Measurements from ENCODE around the gene TIPARP.
"Not testable (repeated sequence)": the region's sequence is repeated elsewhere in the genome, so short reads cannot be mapped to it uniquely, and the experiment has no call there.

The TIPARP gene

DNA sequence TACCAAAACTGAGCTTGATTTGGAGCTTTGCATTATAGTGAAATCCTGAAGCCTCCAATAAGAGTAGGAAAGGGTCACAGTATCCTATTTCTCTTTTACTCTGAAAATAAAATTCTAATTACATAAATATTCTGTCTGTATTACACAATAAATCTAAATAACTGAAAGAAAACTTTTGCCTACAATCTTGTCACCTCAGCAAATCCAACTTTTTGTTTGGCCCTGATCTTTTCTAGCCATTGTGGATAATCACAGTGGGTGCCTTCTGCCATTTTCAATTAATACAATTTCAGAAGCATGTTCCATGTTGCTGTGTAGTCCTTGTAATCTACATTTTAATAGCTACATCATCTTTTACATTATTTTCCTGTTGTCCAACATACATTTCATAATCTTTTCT, 29.4 kb upstream of the TIPARP start:
- no peak for DNase-seq

DNA sequence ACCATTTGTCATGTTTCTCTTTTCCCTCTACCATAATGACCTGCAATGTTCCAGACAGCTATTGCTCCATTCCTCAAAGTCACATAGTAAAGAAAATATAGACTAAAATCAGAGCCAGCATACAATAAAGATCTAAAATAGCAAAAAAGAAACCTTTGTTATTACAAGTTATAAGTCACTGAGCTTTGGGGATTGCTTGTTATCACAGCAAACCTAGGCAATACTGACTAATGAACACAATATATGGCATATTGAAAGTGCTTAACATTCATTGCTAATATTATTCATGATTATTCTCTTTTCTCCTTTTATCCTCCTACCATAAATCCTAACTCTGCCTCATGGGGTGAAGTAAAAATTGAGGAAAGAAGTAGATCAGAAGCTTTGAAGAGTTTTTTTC, 27.4 kb upstream of the TIPARP start:
- intact Hi-C loops (cut with DNase I) = no loop called here
- no peak for DNase-seq

More for the DNA sequence above, 29.4 kb upstream of the TIPARP start:
- intact Hi-C loops (cut with DNase I) = no loop called here

DNA sequence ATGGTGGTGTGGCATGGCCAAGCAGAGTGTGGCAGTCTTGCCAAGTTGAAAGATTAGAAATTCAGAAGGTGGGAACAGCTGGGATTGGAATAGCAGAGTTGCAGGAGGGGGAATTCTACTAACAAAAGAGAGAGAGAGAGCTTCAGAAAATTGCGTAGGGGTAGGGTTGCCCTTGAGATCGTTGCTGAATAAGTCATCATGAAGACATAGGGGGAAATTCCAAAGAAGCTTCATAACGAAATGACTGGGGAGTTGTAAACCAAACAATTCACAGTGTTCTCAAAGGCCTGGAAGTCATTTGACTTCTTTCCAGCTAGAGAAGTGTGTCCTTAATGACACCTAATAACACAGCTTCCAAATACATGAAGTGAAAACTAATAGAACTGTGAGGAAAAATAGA, 26.3 kb upstream of the TIPARP start:
- intact Hi-C loops (cut with DNase I) = no loop called here
- DNase-seq = no peak

DNA sequence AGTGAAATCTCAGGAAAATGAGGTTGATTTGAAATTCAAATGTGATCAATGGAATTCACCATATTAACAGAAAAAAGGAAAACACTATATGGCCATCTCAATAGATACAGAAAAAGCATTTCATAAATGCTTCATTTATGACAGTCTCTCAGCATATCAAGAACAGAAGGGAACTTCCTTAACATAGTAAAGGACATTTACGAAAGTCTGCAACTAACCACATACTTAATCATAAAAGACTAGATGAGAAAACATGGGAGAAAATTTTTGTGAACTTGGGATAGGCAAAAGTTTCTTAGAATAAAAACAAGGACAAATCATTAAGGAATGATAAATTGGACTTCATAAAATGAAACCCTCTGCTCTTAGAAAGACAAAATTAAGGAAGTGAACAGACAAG, 24.7 kb upstream of the TIPARP start:
- no peak for DNase-seq
- intact Hi-C loops (cut with DNase I) = no loop called here

DNA sequence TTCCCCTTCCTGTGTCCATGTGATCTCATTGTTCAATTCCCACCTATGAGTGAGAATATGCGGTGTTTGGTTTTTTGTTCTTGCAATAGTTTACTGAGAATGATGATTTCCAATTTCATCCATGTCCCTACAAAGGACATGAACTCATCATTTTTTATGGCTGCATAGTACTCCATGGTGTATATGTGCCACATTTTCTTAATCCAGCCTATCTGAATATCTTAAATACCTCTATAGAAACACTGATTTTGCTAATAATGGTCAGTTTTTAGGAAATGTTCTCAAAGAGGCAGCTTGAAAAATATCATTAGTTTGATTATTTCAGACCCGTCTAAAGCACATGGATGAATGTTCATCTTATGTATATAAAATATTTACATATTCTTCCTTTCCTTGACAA, 21.7 kb upstream of the TIPARP start:
- DNase-seq; intact Hi-C loops (cut with DNase I): not testable (repeated sequence)

DNA sequence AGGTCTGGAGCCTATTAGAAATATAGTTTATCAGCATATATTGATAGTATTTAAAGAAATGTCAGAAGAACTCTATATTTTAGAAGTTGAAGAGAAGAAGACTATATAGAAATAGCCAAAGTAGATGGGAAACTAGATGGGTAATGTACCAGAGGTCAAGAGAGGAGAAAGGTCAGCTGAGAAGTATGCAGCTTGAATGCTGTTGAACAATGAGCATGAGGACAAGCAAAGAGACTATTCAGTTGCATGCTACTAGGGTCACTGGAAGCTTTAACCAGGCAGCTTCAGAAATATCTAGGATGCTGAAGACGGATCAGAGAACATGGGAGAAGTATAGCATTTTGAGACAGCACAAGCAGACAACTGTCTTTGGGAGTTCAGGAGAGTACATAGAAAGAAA, 19.6 kb upstream of the TIPARP start:
- no peak for DNase-seq
- intact Hi-C loops (cut with DNase I) = no loop called here

DNA sequence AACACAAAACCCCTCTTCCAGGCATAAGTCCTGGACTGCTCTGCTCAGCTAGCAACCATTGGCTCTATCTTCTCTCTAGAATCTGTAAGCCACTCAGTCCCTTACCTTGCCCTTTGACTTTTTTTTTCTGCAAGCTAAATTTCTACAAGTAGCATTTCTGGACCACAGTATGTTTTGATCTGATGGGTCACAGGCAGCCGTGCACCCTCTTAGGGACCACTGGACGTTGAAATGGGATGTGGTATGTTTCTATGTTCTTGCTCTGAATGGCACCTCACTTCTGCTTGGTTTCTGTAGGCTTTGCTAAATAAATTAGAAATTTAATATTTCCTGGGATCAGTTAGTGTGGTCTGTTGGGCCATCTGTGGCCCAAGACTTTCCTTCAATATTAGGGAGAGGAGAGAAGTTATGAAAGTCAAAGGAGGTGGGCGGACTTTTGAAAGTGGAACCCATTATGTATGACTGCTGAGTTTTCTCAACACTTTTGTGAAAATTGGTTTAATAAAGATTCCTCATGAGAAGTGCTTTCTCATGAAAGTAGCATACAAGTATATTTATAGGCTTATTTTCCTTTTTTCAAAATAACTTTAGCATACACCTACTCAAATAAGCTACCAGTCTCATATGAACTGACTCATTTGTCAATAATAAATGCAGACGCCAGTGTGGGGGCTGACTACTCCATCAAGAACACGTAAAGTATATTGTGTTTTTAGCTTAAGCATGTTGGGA, 18.4 kb upstream of the TIPARP start:
- intact Hi-C loops (cut with DNase I) = no loop called here
- no peak for DNase-seq

DNA sequence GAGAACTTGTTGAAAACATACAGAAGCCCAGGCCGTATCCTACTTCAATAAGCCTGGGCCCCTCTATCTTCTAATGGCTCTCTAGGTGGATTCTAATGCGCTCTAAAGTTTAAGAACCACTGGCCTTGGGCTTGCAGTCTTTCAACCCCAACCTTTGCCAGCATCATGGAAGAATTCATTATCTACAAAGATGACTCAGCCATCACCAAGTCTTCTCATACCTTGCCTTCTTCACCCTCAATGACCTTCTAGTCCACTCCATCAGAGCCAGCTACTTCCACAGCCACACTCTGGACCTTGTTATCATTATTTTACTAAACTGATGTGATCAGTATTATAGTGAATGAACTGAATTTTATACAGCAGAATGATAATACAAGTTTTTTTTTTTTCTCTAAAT, 16.9 kb upstream of the TIPARP start:
- intact Hi-C loops (cut with DNase I) = no loop called here
- no peak for DNase-seq

DNA sequence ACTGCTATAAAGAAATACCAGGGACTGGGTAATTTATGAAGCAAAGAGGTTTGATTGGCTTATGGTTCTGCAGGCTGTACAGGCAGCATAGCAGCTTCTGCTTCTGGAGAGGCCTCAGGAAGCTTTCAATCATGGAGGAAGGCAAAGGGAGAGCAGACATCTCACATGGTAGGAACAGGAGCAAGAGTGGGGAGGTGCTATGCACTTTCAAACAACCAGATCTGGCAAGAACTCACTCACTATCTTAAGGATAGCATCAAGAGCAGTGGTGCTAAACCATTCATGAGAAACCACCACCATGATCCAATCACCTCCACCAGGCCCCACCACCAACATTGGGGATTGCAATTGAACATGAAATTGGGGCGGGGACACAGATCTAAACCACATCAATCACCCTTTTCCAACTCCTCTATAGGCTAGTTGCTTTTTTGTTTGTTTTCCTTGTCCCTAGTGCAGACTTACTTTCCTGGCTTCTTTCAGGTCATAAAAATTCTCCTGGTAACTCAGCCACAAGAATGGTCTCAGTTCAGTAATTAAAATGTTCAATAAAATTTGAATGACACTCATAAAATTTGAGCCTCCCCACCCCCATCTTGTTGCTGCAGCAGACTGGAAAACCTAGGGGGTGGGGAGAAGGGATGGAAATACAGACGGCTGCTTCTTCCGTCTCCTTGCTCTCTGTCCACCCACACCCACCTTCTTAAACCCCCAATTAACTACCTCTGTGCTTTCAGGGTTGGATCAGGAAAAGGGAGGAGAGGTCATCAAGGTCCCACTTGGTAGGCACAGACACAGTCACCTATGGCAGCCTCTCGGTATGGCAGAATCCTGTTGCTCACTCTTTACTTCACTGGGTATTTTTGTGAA, 16.3 kb upstream of the TIPARP start:
- intact Hi-C loops (cut with DNase I) = no loop called here
- DNase-seq = no peak

DNA sequence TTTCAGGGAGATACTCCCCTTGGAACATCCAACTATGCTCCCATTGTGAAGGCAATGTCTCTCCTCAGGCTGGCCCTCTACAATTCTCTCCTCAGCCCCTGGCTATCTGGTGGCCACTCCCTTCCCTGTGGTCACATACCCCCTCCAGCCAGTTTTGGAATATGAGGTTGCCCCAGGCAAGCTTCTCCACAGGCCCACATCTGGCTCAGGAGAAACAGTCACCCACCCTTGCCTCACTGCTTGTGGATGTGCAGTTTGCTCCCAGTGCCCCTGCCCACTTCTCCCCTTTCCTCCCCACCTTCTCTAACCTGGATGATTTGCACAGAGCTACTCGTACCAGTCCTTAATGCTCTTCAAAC, 15.7 kb upstream of the TIPARP start:
- intact Hi-C loops (cut with DNase I) = no loop called here

DNA sequence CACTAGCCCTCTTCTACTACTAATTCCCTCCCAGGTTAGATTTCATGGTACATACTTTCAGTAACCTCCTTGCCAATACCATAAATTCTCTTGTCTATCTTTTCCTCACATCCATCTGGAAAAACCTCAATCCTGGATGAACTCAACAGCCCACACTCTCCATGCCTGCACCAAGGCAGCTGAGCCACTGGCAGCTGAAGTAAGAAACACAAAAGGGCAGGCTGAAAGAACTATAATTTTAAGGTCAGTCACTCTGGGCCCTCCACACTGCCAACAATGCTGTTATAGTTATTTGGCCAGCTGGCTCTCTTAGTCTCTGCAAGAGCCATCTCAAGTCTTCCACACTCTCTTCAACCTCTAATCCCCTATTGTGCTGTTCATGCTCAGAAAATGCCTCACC, 15.1 kb upstream of the TIPARP start:
- intact Hi-C loops (cut with DNase I) = no loop called here

More for the DNA sequence above, 15.7 kb upstream of the TIPARP start:
- DNase-seq = no peak

DNA sequence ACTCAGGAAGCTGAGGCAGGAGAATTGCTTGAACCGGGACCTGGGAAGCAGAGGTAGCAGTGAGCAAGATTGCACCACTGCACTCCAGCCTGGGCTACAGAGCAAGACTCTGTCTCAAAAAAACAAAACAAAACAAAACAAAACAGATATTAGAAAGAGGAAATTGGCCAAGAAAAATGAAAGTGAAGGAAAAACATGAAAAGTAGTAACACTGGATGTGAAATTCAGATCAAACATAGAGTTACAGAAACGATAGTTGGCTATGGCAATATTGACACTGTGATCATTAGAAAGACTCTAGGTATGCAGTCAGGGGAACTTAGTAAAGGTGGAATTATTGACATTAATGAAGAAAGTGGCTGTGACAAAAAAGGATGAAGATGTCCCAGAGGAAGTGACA, 13.2 kb upstream of the TIPARP start:
- DNase-seq = no peak
- intact Hi-C loops (cut with DNase I) = no loop called here

More for the DNA sequence above, 15.1 kb upstream of the TIPARP start:
- DNase-seq = no peak

DNA sequence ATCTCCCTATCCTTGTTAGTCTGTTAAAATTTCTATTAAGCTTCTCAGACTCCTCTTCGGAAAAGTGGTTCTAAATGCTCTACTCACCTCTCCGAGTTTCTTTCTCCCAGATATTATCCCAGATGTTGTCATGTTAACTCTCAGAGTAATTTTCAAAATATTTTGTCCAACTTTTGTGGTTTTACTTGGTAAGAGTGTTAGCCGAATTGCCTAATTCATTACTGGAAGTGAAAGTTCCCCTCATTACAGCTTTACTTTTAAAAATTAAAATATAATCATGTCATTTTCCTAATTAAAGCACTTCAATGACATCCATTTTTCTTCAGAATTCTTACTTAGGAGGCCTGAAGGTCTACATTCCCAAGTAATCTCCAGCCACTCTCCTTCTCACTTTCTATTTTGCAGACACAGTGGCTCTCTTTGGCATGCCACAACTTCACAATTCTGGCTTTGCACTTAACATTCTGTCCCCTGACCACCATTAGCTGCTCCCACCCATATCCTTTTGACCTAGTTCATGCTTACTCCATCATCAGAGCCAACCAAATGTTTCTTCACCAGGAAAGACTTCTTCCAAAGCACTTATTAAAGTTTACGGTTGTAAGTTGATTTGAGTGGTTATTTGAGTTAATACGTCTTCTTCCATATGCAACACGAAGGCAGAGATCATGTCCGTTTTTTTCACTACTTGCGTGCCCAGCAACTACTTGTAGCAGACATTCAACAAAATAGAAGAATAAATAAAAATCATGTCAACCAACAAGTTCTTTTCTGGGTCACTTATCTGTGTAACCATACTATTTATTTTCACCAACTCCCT, 10.2 kb upstream of the TIPARP start:
- intact Hi-C loops (cut with DNase I) = no loop called here
- DNase-seq = no peak

DNA sequence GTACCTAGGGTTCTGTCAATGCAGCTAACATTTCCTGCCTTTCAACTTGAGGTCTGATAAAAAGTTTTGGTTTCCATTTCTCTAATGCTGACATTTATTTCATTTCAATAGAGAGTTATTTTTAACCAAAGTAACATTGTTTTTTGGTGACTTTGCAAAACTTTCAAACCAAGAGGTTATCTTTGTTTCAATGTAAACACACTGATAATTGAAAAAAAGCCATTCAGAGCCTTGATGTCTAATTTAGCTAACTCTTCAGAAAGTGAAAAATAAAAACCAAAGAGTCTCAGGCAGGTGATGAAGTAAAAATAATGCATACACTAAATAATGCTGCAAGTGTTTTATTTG, 9.6 kb upstream of the TIPARP start:
- intact Hi-C loops (cut with DNase I) = no loop called here
- DNase-seq = no peak

DNA sequence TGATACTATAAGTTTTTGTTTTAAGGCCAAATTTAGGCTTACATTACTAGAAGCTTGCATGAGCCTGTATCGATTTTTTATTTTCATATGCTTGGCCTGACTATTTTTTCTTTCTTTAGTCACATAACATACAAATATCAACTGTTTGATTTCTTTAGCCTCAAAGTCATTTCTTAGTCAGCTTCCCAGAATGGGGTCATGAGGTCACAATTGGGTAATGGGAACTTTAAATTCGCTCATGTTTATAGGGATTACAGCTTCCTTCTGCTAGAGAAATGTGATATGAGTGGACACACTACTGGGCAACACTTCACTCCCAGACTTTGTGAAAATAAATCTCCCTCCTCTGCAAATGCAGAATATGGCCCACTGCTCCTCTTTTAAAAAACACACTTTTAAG, 9.1 kb upstream of the TIPARP start:
- intact Hi-C loops (cut with DNase I) = no loop called here
- no peak for DNase-seq

DNA sequence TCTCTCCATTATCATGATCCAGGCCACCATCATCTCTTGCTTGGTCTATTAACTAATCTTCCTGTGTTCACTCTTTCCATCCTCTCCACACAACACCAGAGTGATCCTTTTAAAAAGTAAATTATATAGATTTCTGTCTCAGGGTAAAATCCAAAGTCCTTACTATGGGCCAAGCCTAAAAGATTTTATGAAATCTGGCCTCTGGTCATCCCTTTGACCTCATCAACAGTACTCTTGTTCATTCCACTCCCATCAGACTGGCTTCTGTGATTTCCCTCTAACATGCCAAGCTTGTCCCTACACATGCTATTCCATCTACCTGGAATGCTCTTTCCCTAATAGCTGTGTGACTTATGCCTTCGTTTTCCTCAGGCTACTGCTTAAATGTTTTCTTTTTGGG, 8.3 kb upstream of the TIPARP start:
- intact Hi-C loops (cut with DNase I) = no loop called here

DNA sequence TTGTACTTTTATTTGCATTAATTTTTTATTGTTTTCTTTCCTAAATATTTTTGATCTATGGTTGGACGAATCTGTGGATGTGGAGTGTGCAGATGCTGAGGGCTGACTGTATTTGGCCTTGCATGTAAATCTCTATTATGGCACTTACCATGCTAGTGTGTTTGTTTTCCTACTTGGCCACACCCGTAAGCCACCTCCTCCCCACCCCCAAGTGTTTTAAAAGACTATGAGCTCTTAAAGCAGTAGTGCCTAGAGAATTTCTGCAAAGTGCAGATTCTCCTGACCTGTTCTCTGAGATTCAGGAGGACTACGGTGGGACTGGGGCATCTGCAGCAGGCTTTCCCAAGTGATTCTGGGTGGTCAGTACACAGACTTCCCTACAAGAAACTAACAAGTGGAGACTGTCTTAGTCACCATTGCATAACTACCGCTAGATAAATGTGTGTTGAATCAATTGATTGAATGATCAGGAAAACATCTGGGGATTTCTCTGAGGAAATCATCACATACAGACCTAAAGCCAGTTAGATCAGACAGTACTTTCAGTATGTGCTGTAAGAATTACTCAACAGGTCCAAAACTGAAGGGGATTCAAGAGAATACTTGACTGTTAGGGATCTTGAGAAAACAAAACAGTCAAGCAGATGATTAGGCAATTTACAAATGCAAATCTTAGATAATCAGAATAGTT, 6.2 kb upstream of the TIPARP start:
- DNase-seq = no peak
- intact Hi-C loops (cut with DNase I) = no loop called here

More for the DNA sequence above, 8.3 kb upstream of the TIPARP start:
- DNase-seq = no peak

DNA sequence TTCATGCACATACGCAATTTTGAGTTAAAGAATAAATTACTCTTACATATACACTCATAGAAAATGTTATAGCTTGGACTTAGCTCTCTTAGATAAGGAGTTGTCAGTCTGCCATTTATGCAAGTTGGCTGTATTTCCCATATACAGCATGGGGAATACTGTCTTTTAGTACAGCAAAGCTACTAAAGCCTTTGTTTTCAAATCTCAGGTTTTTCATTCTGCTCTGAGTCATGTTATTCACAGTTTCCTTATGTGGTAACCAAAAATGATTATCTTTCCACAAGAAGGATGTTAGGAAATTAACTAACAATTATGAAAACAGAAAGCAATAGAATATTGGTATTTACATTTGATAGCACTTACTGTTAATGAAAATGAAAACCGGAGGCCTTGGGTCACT, 4.3 kb upstream of the TIPARP start:
- intact Hi-C loops (cut with DNase I) = loop anchor here (5.0 kb wide), 1 partner anchor 518 kb away; no protein-coding TSS in a partner anchor
- no peak for DNase-seq

DNA sequence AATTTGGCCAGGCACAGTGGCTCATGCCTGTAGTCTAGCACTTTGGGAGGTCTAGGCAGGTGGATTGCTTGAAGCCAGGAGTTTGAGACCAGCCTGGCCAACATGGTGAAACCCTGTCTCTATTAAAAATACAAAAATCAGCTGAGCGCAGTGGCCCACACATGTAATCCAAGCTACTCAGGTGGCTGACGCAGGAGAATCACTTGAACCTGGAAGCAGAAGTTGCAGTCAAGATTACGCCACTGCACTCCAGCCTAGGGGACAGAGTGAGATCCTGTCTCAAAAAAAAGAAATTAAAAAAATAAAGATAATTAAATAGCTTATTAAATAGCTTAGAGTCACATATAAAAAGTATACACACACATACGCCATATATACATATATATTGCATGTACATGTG, 3.7 kb upstream of the TIPARP start:
- no peak for DNase-seq
- intact Hi-C loops (cut with DNase I) = loop anchor here (5.0 kb wide), 1 partner anchor 518 kb away; no protein-coding TSS in a partner anchor

DNA sequence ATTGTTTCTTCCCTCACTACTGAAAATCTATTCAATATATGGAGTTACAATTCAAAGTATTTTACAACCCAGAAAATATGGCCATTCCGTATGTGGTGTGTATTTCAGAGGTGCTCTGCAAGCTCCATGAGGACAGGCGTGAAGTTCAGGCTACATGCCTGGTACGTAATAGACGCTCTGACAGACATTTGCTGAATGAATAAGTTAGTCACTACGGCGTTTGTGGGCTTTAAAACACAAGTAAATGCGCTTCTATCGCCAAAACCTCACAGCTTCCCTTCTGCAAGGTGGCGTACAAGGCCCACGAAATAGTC, 701 bp upstream of the TIPARP start:
- no peak for DNase-seq
- intact Hi-C loops (cut with DNase I) = loop anchor here (1.0 to 5.0 kb wide), 4 partner anchors 119 to 521 kb away; partner anchors contain the start of gene SSR3
